ENCODE measurements around the gene IGF2BP2. TPM values are rescaled to one million over a fixed set of nuclear protein-coding genes. Genes with fewer than 3 reads are reported as not detected.
A peak's percentile ranks its signal among the peaks of the same experiment; 100 is the strongest.

The IGF2BP2 gene
- total RNA-seq, 2 experiments from 2014 or later = 0.43 to 0.44 TPM

GRCh38 chr3:185734725-185735096 is 90.1 kb downstream of the IGF2BP2 start:
- H3K36me3 Mint-ChIP-seq (ENCODE audit: low read depth) = no peaks in the 10 kb centered on the region
- no peaks in the 10 kb centered on the region for H3K9me3 Mint-ChIP-seq
- no peaks in the 10 kb centered on the region for H3K4me1 Mint-ChIP-seq (ENCODE audit: low read depth)
- no peak overlapping the region for H3K4me3 Mint-ChIP-seq
- DNase-seq = no peak
- intact Hi-C loops (cut with micrococcal nuclease) = loop anchor here (1.0 to 10.0 kb wide), 2 partner anchors 243 to 810 kb away; partner anchors contain the start of gene CRYGS
- CTCF ChIA-PET = interaction anchor here (0.7 to 2.4 kb wide), 7 partner anchors 24 to 806 kb away, joined by 3 to 12 read pairs (median 3); no protein-coding TSS in a partner anchor
- H3K27ac Mint-ChIP-seq = no peak overlapping the region
- peaks cover 5% of the 10 kb centered on the region for H3K27me3 Mint-ChIP-seq (ENCODE audit: low read depth)

GRCh38 chr3:185733980-185734724 is 90.7 kb downstream of the IGF2BP2 start:
- intact Hi-C loops (cut with micrococcal nuclease) = loop anchor here (1.0 to 10.0 kb wide), 2 partner anchors 243 to 811 kb away; partner anchors contain the start of gene CRYGS
- no peaks in the 10 kb centered on the region for H3K36me3 Mint-ChIP-seq (ENCODE audit: low read depth)
- no peak overlapping the region for H3K27ac Mint-ChIP-seq
- CTCF ChIA-PET = interaction anchor here (0.9 to 2.4 kb wide), 6 partner anchors 24 to 74 kb away, joined by 3 to 12 read pairs (median 4); no protein-coding TSS in a partner anchor
- DNase-seq = peak; percentile 50
- no peaks in the 10 kb centered on the region for H3K9me3 Mint-ChIP-seq
- H3K4me1 Mint-ChIP-seq (ENCODE audit: low read depth) = no peaks in the 10 kb centered on the region
- no peak overlapping the region for H3K4me3 Mint-ChIP-seq
- H3K27me3 Mint-ChIP-seq (ENCODE audit: low read depth) = peaks cover 5% of the 10 kb centered on the region

- H3K9me3 Mint-ChIP-seq = no peaks in the 10 kb centered on the region
- no peak overlapping the region for H3K27ac Mint-ChIP-seq
- DNase-seq = no peak
- no peak overlapping the region for H3K4me3 Mint-ChIP-seq
- intact Hi-C loops (cut with micrococcal nuclease) = loop anchor here (10.0 kb wide), 1 partner anchor 812 kb away; the partner anchor contains the start of gene CRYGS
- H3K27me3 Mint-ChIP-seq (ENCODE audit: low read depth) = peaks cover 5% of the 10 kb centered on the region
- CTCF ChIA-PET = interaction anchor here (0.9 to 1.5 kb wide), 3 partner anchors 34 to 73 kb away, joined by 3 to 5 read pairs (median 5); no protein-coding TSS in a partner anchor
- no peaks in the 10 kb centered on the region for H3K4me1 Mint-ChIP-seq (ENCODE audit: low read depth)
- H3K36me3 Mint-ChIP-seq (ENCODE audit: low read depth) = no peaks in the 10 kb centered on the region
Observed at GRCh38 chr3:185732782-185733181, 92.1 kb downstream of the IGF2BP2 start.

- Mint-ChIP-seq H3K27me3 (ENCODE audit: low read depth) (peaks cover 5% of the 10 kb centered on the region), H3K36me3 (ENCODE audit: low read depth) (no peaks in the 10 kb centered on the region), H3K4me1 (ENCODE audit: low read depth) (no peaks in the 10 kb centered on the region), H3K4me3 (no peak overlapping the region), H3K27ac (no peak overlapping the region), H3K9me3 (no peaks in the 10 kb centered on the region)
- no peak for DNase-seq
- intact Hi-C loops (cut with micrococcal nuclease) = loop anchor here (10.0 kb wide), 1 partner anchor 814 kb away; the partner anchor contains the start of gene CRYGS
- CTCF ChIA-PET = interaction anchor here (0.6 kb wide), 1 partner anchor 33 kb away, joined by 4 read pairs; no protein-coding TSS in a partner anchor
Observed at GRCh38 chr3:185730550-185730949, 94.3 kb downstream of the IGF2BP2 start.

GRCh38 chr3:185729337-185730055 is 95.3 kb downstream of the IGF2BP2 start:
- H3K36me3 Mint-ChIP-seq (ENCODE audit: low read depth) = no peaks in the 10 kb centered on the region
- no peak overlapping the region for H3K27ac Mint-ChIP-seq
- no peaks in the 10 kb centered on the region for H3K4me1 Mint-ChIP-seq (ENCODE audit: low read depth)
- H3K4me3 Mint-ChIP-seq = no peak overlapping the region
- H3K27me3 Mint-ChIP-seq (ENCODE audit: low read depth) = peaks cover 5% of the 10 kb centered on the region
- intact Hi-C loops (cut with micrococcal nuclease) = loop anchor here (10.0 kb wide), 1 partner anchor 815 kb away; the partner anchor contains the start of gene CRYGS
- CTCF ChIA-PET = interaction anchor here (0.6 kb wide), 1 partner anchor 56 kb away, joined by 3 read pairs; no protein-coding TSS in a partner anchor
- no peak for DNase-seq
- H3K9me3 Mint-ChIP-seq = no peaks in the 10 kb centered on the region

- H3K27ac Mint-ChIP-seq = no peak overlapping the region
- DNase-seq = no peak
- H3K36me3 Mint-ChIP-seq (ENCODE audit: low read depth) = no peaks in the 10 kb centered on the region
- H3K4me1 Mint-ChIP-seq (ENCODE audit: low read depth) = no peaks in the 10 kb centered on the region
- CTCF ChIA-PET = interaction anchor here (0.6 to 0.7 kb wide), 2 partner anchors 463 to 1092 kb away, joined by 3 to 5 read pairs; no protein-coding TSS in a partner anchor
- H3K4me3 Mint-ChIP-seq = no peak overlapping the region
- intact Hi-C loops (cut with micrococcal nuclease) = no loop called here
- H3K27me3 Mint-ChIP-seq (ENCODE audit: low read depth) = peaks cover 5% of the 10 kb centered on the region
- no peaks in the 10 kb centered on the region for H3K9me3 Mint-ChIP-seq
Observed at GRCh38 chr3:185728630-185729336, 96.1 kb downstream of the IGF2BP2 start.

GRCh38 chr3:185727873-185728272 is 97.0 kb downstream of the IGF2BP2 start:
- H3K27ac Mint-ChIP-seq = no peak overlapping the region
- intact Hi-C loops (cut with micrococcal nuclease) = no loop called here
- peaks cover 2% of the 10 kb centered on the region for H3K27me3 Mint-ChIP-seq (ENCODE audit: low read depth)

GRCh38 chr3:185726254-185726967 is 98.4 kb downstream of the IGF2BP2 start:
- Mint-ChIP-seq H3K4me1 (ENCODE audit: low read depth) (no peaks in the 10 kb centered on the region), H3K9me3 (no peaks in the 10 kb centered on the region), H3K36me3 (ENCODE audit: low read depth) (no peaks in the 10 kb centered on the region), H3K27me3 (ENCODE audit: low read depth) (peaks cover 2% of the 10 kb centered on the region), H3K27ac (no peak overlapping the region), H3K4me3 (no peak overlapping the region)
- CTCF ChIA-PET = no interaction called here
- intact Hi-C loops (cut with micrococcal nuclease) = no loop called here
- no peak for DNase-seq

More at GRCh38 chr3:185727873-185728272, 97.0 kb downstream of the IGF2BP2 start:
- H3K4me3 Mint-ChIP-seq = no peak overlapping the region
- H3K9me3 Mint-ChIP-seq = no peaks in the 10 kb centered on the region
- no peaks in the 10 kb centered on the region for H3K4me1 Mint-ChIP-seq (ENCODE audit: low read depth)
- CTCF ChIA-PET = no interaction called here
- DNase-seq = no peak
- H3K36me3 Mint-ChIP-seq (ENCODE audit: low read depth) = no peaks in the 10 kb centered on the region

GRCh38 chr3:185724761-185725160 is 100.1 kb downstream of the IGF2BP2 start:
- intact Hi-C loops (cut with micrococcal nuclease) = no loop called here
- Mint-ChIP-seq H3K27ac (no peak overlapping the region), H3K9me3 (no peaks in the 10 kb centered on the region), H3K36me3 (ENCODE audit: low read depth) (no peaks in the 10 kb centered on the region), H3K4me3 (no peak overlapping the region), H3K27me3 (ENCODE audit: low read depth) (no peaks in the 10 kb centered on the region), H3K4me1 (ENCODE audit: low read depth) (no peaks in the 10 kb centered on the region)
- DNase-seq = no peak
- CTCF ChIA-PET = interaction anchor here (1.0 kb wide), 1 partner anchor 64 kb away, joined by 4 read pairs; no protein-coding TSS in a partner anchor

- Mint-ChIP-seq H3K27ac (no peak overlapping the region), H3K4me3 (no peak overlapping the region), H3K36me3 (ENCODE audit: low read depth) (no peaks in the 10 kb centered on the region), H3K4me1 (ENCODE audit: low read depth) (no peaks in the 10 kb centered on the region), H3K27me3 (ENCODE audit: low read depth) (no peaks in the 10 kb centered on the region), H3K9me3 (no peaks in the 10 kb centered on the region)
- intact Hi-C loops (cut with micrococcal nuclease) = no loop called here
- CTCF ChIA-PET = interaction anchor here (1.0 kb wide), 1 partner anchor 64 kb away, joined by 4 read pairs; no protein-coding TSS in a partner anchor
- no peak for DNase-seq
Observed at GRCh38 chr3:185724251-185724650, 100.6 kb downstream of the IGF2BP2 start.

GRCh38 chr3:185722881-185723280 is 102.0 kb downstream of the IGF2BP2 start:
- DNase-seq = no peak
- H3K4me3 Mint-ChIP-seq = no peak overlapping the region
- H3K27me3 Mint-ChIP-seq (ENCODE audit: low read depth) = no peaks in the 10 kb centered on the region
- no peak overlapping the region for H3K27ac Mint-ChIP-seq
- CTCF ChIA-PET = no interaction called here
- H3K36me3 Mint-ChIP-seq (ENCODE audit: low read depth) = no peaks in the 10 kb centered on the region
- no peaks in the 10 kb centered on the region for H3K4me1 Mint-ChIP-seq (ENCODE audit: low read depth)
- intact Hi-C loops (cut with micrococcal nuclease) = no loop called here
- H3K9me3 Mint-ChIP-seq = no peaks in the 10 kb centered on the region
